Stimulated activated naive CD4-positive, alpha-beta T cell treated with Interleukin-2 at 50 U/mL for 16 hours (primary cell): ENCODE data around the gene PDZD2.

Source experiments
- DNase-seq: peaks from one replicate; lab custom pipeline; 2025; lab: John Stamatoyannopoulos, UW

The PDZD2 gene

DNA sequence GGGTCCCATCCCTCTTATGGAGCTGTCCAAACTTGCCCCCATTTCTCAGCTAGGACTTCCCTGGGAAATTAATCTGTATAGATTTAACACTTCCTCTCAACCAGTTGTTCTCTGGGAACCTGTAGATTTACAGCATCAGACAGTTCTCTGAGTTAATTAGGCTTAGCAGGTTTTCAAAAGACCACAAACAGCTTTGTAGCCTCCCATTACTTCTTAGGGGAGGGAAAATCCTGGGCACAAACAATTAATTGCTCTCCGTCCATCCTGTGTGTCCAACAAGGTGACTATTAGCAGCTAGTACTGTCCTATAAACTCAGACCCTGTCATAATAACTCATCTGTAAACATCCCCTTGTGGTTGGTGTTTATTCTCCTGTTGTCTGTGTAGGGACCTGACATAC lies 337.2 kb downstream of the PDZD2 start:
- no peak for DNase-seq

DNA sequence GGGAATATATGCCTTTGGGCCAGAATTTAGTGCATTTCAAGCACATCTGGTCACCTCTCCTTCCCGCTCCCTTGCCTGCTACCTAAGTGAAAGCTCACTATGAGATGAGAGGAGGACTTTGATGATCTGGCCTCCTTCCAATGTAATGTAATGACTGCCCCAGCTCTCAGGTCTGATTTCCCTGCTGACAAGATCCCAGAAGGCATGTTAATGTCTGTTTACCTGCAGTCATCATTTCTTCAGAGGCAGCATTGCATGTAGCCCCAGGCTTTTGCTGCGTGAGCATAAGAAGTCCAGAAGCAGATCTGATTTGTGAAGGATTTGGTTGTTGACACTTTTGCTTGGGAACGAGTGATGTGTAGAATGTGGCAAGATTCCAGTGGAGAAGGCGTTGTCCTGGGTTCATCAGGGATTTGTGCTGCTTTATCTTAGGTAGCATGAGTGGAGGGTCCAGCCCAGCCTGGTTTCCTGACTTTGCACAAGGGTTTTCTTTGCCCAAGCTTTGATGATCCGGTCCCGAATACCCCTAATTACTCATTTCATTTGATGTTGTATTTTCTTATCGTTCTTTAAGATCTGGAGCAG lies 342.5 kb downstream of the PDZD2 start:
- DNase-seq: no peak

DNA sequence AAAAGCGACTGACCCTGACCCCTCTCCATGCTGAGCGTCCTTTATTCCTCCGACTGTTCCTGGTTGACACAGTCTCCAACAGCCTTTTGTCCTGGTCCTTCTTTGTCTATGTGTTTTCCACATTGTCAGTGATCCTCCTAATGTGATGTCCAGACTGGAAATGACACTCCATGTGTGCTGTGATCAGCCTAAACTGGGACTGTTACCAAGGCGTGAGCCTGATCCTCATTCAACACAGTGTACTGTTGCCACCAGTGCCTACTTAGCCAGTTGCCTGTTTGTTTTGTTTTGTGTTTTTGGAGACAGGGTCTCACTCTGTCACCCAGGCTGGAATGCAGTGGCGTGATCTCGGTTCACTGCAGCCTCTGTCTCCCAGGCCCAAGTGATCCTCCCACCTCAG lies 343.1 kb downstream of the PDZD2 start:
- no peak for DNase-seq

DNA sequence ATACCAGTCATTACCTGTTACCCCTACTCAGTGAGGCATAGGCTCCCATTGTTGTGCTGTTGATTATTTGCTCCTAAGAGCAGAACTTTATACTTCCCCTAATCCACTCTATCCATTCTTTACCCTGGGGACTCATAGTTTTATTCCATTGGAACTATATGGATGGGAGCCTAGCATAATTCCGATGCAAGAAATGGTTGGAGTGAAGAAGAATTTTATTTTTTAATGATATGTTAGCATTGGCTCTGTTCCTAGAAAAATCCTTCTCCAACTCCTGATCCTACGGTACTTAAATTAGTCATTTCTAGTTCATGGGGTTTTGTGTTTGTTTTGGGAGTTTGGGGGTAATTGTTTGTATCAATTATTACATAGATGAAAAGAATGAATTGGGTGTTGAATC lies 343.7 kb downstream of the PDZD2 start:
- no peak for DNase-seq

DNA sequence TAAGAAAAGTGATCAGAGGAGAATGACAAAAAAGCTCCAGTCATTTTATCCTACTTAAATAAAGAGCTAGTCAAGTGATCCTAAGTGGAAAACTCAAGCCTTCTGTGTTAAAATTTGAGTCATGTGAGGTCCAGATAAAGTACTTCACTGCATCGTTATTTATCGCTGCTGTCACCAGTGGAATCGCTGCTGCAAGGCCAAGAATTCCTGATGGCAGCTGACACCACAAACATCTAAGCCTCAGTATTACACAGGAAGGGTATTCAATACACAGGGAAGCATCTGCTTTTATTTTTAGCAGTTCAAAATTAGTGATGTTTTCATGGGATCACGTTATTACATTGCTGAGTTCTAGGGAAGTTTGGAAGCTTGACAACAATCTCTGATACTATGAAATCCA lies 344.9 kb downstream of the PDZD2 start:
- no peak for DNase-seq

DNA sequence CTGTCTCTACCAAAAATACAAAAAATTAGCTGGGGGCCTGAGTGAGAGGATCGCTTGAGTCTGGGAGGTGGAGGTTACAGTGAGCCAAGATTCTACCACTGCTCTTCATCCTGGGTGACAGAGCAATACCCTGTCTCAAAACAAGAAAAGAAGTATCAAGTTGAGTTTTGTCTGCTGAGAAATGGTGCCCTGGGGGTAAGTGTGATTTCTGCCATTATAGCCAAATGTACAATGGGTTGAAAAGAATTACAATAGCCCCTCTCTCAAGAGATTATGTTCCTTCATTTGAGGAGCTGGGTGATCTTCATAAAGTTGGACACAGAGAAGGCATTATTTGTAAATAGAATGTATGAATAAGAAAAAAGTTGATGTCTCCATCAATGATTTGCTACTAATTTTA lies 345.8 kb downstream of the PDZD2 start:
- DNase-seq: no peak

DNA sequence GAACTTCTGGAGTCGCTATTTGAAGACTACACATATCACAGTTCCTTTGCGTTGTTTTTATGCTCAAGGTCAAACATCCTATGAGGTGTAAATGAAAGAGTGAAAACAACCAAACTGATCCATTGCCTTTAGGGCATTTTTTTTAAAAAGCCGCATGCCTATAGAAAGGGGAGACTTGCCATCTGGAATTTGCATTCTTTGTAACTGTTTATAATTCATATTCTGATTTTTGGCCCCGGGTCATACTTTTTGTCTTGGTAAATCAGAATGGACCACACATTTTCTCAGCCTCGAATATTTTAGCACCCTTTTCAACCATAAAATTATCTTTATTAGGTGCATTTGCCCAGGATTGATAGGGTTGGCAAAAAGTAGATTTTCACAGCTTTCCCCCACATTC lies 347.2 kb downstream of the PDZD2 start:
- DNase-seq: no peak

DNA sequence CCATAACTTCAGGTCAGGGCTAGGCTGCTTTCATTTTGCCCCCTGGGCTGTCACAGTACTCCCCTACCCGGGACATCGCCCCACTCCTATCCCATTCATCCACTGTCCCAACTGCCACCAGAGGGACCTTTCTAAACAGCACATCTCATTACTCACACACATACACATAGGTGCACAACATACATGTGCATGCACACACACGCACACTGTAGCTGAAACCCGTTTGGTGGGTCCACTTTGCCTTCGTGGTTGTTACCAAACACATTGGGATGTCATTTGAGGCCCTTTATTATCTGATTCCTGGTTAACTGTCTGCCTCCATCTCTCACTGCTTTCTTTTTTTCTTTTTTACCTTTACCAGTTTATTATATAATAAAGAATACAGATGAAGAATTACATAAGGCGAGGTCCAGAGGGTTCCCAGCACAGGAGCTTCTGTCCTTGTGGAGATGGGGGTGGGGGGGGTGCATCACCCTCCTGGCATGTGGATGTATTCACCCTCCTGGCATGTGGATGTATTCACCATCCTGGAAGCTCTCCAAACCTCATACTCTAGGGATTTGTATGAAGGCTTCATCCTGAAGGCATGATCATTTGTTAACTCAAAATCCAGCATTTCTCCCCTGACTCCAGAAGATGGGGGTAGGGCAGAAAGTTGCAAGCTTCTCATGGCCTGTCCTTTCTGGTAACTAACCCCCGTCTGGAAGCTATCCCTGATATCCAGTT lies 349.2 kb downstream of the PDZD2 start:
- no peak for DNase-seq

DNA sequence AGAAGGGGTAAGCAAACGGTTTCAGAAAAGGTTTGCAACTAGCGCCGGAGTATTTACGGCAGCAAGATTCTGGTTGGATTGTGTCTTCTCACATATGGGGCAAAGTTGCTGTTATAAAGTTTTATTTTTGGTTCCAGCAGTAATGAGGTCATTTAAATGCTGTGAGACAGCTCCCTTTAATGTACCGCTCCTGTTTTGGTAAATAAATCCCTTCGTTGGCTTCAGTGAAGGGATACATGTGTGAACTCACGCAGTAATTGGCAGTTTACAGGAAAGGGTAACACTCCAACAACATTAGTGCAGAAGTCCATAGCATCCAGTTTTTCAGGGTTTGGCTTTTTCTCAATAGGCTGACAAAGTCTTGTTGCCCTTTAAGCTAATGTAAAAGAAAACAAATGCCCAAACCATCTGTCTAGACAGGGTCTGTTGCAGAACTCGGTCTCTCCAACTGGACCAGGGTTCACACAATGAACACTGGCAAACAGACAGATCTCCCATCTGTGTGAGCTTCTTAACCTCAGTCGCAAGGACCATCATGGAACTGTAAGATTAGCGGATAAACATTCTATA lies 351.2 kb downstream of the PDZD2 start:
- DNase-seq: no peak

DNA sequence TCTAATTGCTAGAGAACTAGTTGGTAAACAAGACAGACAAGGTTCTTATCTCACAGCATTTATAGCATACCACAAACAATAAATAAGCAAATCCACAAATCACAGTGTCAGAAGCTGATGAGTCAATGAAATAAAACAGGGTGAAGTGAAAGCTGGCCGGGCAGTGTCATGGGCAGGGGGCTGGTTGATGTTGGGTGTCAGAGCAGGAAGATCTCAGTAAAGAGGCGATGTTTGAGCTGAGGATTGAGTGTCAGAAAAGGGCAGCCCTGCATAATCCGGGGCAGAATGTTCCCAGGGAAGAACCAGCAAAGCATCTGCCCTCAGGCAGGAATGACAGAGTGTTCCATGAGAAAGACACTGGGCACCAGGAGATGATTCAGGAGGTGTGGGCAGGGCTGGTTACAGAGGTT lies 351.8 kb downstream of the PDZD2 start:
- no peak for DNase-seq

DNA sequence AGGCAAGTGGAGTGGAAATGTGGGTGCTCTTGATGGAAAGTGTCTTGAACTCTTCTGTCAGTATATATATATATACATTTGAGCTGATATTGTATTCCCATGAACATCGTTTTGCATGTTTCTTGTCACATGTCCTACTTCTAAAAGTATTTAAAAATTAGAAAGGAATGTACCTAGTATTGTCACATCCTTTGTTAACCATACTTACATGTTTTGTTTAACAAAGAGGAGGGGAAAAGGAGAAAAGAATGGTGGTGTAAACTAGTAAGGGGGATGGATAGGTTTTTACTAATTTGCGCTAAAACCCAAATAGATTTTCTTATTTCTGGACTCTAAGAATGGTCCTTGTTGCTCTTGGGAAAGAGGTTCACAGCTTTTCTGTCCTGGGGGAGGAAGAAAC lies 353.4 kb downstream of the PDZD2 start:
- DNase-seq: no peak

DNA sequence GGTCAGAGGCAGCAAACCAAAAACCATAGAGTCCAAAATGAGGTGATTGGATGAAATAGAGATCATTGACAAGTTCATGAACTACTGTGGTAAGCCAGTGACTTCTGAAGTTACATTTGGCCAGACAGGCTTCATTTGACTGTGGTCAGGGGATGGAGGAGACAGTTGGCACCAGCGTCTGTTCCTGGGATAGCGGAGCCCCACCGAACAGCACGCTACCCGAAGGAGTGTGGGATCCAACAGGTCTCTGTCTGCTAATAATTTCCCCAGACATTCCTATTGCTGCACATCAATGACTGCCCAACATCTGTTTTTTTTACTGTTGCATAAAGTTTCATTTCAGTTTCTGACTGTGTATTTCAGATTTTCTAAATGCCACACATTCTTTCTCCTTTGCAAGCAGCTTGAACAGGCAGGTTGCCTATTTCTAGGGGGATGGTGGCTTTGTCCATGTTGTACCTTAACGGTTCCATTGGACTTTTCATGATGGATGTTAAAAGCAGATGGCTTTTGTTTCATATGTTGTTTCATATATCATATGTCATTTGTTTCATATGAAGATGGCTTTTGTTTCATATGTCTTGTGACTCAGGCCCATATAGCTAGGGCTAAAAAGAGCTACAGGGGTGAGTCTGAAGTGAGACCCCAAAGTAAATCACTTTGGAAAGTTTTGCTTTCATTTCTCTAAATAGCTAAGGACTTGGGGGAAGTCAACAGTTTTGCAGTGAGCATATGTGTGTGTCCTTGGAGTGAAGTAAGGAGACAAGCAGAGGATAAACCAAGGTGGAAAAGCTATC lies 354.4 kb downstream of the PDZD2 start:
- no peak for DNase-seq

DNA sequence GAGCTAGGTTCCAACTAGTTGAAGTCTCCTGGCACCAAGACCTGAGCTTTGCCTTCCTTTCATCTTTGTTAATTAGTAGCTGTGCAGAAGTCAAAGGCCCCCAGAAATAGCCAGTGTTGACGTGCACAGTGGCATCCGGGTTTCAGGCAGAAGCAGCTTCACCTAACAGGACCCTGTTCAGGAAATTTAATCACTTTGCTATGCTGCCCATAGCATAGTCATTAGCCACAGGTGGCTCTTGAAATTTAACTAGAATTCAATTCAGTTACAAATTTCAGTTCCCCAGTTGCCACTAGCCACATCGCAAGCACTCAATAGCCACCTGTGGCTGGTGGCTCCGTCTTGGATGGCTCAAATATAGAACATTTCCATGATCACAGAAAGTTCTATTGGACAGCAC lies 356.1 kb downstream of the PDZD2 start:
- no peak for DNase-seq

DNA sequence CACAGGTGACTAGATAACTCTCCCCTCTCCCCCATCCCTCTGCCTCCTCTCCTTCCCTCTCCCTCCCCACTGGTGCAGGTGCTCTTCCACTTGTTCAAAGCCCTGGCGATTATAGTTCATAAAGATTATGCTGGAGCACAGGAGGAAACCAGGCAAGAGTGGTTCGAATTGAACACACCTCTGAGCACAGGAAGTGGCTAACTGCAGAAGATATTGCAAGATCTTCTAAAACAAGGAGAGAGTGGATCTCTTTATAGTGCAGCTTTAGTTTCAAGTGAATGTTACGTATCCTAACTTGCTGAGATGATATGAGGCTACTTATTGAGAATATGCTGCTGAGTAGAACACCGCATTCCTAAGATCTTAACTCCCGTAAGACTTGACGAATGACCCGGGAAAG lies 356.8 kb downstream of the PDZD2 start:
- DNase-seq: no peak

DNA sequence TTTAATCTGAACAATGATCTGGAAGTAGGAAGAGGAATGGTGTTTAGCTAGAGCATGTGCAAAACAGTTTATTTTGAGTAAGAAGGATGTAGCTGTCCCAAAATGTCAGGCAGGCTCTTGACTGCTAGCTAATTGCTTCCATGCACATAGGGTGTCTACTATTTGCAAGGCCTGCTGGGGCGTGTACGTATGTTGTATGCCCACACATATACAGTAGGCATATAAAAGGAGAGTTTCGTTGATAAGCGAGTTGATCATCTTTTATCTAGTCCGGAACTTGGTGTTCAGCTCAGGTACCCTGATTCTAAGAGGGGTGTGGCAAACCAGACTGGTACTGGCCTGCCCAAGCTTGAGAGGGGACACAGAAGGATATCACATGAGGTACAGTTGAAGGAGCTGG lies 358.0 kb downstream of the PDZD2 start:
- no peak for DNase-seq

DNA sequence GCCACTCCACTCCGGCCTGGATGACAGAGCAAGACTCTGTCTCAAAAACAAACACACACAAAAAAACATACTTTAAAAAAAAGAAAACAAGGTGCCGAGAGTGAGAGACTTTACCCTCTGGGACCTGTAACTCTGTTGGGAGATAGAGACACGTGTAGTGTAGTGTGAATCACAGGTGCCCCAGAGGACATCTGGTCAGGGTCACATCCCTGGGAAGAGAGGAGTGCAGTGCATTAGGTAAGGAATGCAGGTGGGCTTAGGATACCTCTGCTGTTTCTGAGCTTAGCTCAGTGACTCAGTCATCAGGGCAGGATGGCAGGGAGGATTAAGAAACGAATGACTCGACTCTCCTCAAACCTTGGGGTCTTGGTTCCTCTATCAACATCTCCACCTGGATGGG lies 360.5 kb downstream of the PDZD2 start:
- no peak for DNase-seq

DNA sequence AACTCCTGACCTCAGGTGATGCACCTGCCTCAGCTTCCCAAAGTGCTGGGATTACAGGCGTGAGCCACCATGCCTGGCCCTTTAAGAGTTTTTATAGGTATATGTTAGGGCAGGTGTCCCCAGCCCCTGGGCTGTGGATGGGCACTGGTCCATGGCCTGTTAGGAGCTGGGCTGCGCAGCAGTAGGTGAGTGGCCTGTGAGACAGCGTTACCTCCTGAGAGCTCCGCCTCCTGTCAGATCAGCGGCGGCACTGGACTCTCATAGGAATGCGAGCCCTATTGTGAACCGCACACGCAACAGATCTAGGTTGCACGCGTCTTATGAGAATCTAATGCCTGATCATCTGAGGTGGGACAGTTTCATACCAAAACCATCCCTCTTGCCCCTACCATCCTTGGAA lies 361.8 kb downstream of the PDZD2 start:
- no peak for DNase-seq

DNA sequence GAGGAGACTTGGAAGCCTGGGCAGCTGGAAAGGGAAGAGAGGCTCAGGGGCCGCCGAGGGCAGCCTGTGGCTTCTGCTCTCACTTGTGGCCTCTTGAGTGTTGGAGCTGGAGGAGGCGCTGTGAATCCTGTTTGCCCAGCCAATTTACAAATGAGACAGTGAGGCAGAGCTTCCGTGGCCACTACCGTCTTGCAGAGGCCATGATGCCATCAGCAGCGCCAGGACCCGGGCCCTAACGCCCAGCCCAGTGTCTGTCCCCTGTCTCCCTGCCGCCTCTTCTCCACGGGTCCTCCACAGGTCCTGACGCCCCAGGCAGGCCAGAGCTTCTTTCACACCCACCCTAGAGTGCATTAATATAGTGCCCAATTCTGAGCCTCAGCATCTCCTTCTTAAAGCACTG lies 362.4 kb downstream of the PDZD2 start:
- DNase-seq: no peak

DNA sequence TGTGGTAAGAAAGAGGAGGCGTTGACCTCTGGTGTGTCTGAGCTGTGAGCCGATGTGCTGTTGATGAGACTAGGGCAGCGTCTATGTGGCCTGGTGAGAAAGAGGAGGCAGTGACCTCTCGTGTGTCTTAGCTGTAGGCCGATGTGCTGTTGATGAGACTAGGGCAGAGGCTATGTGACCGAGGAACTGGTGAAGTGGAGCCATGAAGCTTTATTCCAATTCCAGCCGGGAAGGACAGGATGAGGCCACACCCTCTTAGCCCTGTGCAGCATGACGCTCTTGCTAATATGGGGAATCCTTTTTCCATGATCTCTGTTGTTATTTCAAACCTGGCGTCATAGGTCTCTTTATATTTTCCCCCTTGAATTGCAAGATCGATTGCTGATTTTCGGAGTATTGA lies 362.8 kb downstream of the PDZD2 start:
- no peak for DNase-seq

DNA sequence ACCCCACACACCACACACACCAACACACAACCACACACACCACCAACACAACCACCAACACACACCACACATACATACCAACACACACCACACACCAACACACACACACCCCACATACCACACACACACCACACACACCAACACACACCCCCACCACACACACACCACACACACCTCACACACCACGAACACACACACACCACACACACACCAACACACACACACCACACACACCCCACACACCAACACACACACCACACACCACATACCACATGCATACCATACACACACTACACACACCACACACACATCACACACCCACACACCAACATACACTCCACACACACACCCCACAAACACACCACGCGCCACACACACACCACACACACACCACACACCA lies 363.8 kb downstream of the PDZD2 start:
- DNase-seq: no peak

DNA sequence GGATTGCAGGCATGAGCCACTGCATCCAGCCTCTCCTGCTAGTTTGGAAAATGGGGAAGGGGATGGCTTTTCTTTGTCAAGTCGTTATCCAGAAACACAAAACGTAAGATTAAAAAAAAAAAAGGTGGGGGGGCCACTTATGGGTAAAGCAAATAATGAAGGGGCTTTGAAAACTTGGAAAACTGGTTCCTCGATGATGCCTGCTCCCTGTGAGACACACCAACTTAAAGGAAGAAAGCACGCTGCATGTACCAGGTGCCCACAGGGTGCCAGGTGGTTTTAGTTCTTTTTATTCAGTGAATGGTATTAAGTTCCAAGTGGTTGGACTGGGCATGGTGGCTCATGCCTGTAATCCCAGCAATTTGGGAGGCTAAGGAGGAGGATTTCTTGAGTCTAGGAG lies 365.1 kb downstream of the PDZD2 start:
- DNase-seq: no peak

DNA sequence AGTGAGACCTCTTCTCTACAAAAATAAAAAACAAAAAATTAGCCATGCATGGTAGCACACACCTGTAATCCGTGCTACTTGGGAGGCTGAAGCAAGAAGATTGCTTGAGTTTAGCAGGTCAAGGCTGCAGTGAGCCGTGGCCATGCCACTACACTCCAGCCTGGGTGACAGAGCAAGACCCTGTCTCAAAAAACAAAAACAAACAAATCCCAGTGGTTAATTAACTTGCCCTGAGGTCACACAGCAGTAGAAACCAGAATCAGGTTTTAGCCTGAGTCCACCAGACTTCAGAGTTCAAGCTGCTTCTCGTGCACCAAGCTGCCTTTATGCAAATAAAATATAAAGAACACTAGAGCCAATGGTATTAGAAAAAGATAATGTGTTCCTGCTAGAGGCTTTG lies 365.5 kb downstream of the PDZD2 start:
- no peak for DNase-seq

DNA sequence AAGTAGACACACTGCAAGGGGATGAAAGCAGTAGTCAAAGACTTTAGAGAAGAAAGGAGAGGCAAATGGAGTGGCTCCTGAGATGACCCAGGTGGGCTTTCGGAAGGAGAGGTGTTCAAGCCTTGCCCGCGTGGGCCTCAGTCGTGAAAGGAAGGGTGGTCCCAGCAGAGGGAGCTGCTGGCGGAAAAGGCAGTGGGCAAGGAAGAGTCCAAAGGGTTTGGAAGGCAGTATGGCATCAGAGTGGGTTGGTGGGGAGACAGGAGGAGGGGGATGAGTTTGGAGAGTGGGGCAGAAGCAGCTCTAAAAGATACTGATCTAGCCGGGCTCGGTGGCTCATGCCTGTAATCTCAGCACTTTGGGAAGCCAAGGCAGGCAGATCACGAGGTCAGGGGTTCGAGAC lies 369.8 kb downstream of the PDZD2 start:
- no peak for DNase-seq
